Fibroblast of mammary gland (primary cell): ENCODE data around the gene WWOX.

Experiments used
- DNase-seq: peaks from one replicate; pipeline ENCODE4 v3.0.0-alpha.2; 2010; ENCODE audit warnings: low read depth
- H3K4me3 ChIP-seq: 2 replicates; pipeline ENCODE4 v1.5.1; 2011; ENCODE audit warnings: low read depth, mild to moderate bottlenecking, low read length, moderate library complexity; ENCODE audit not compliant: control insufficient read depth
- CTCF ChIP-seq: conservative IDR thresholded peaks from 2 replicates; pipeline ENCODE4 v1.5.1; 2011; ENCODE audit warnings: low read depth, low read length, inconsistent platforms; ENCODE audit not compliant: control insufficient read depth, insufficient read depth

The WWOX gene

GRCh38 chr16:78405833-78406232 is 306.4 kb downstream of the WWOX start:
- no peak overlapping the region for H3K4me3 ChIP-seq
- TF ChIP-seq CTCF = no peak
- no peak for DNase-seq

GRCh38 chr16:78407191-78407590 is 307.7 kb downstream of the WWOX start:
- DNase-seq = no peak
- TF ChIP-seq CTCF = no peak
- no peak overlapping the region for H3K4me3 ChIP-seq

- TF ChIP-seq CTCF = no peak
- no peak overlapping the region for H3K4me3 ChIP-seq
- no peak for DNase-seq
Measured at GRCh38 chr16:78413651-78414050, 314.2 kb downstream of the WWOX start.

GRCh38 chr16:78415013-78415412 is 315.6 kb downstream of the WWOX start:
- no peak for TF ChIP-seq CTCF
- no peak overlapping the region for H3K4me3 ChIP-seq
- DNase-seq = no peak

GRCh38 chr16:78415669-78416068 is 316.2 kb downstream of the WWOX start:
- no peak overlapping the region for H3K4me3 ChIP-seq
- DNase-seq = no peak
- TF ChIP-seq CTCF = no peak

- TF ChIP-seq CTCF = no peak
- H3K4me3 ChIP-seq = no peak overlapping the region
- no peak for DNase-seq
Measured at GRCh38 chr16:78416400-78416799, 316.9 kb downstream of the WWOX start.

- no peak overlapping the region for H3K4me3 ChIP-seq
- no peak for DNase-seq
- TF ChIP-seq CTCF = no peak
Measured at GRCh38 chr16:78421181-78421708, 321.8 kb downstream of the WWOX start.
